ENCODE data around the gene ROMO1.

The ROMO1 gene

DNA sequence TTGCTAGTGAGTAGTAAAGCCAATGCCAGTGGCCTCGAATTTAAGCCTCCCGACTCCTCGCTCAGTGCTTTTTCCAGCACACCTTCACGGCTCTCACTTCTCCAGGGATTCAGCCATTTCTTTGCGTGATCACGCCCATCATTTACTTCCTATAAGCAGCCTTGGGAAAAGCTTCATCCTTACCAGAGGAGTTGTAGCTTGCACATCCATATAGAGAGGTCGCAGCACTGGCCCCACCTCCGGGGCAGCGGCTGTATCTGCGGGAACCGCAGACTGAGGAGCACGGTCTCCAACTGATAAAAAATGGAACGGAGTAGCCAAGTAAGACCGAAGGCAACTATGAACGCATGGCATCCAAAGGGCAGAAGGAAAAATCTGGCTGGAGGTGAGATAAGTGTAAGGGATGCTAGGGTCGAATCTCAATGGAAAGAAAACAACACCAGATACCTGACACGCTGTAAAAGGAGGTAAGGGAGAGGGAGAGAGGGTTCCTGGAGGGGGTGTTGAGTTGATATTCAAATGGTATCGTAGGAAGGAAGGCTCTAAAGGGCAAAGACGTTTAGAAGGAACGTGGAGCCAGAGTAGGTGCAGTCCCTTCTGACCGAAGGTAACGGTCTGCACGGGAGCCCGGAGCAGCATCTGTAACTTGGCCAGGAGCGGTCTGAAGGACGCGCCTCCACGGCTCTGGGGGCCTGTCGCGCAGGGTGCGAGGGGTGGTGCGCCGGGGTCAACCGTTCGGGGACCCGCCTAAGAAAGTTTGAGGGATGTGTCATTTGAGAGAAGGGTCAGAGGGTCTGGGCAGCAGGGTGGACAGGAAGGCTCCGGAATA lies 693 bp upstream of the ROMO1 start:
- no peak for TF ChIP-seq TCF12 (IDR thresholded peaks at IDR 0.05; ENCODE audit: low read depth)
- TF ChIP-seq TEAD4 (IDR thresholded peaks at IDR 0.05): no peak
- TF ChIP-seq EGR1 (IDR thresholded peaks at IDR 0.05): no peak
- TF ChIP-seq, protein P1, sequence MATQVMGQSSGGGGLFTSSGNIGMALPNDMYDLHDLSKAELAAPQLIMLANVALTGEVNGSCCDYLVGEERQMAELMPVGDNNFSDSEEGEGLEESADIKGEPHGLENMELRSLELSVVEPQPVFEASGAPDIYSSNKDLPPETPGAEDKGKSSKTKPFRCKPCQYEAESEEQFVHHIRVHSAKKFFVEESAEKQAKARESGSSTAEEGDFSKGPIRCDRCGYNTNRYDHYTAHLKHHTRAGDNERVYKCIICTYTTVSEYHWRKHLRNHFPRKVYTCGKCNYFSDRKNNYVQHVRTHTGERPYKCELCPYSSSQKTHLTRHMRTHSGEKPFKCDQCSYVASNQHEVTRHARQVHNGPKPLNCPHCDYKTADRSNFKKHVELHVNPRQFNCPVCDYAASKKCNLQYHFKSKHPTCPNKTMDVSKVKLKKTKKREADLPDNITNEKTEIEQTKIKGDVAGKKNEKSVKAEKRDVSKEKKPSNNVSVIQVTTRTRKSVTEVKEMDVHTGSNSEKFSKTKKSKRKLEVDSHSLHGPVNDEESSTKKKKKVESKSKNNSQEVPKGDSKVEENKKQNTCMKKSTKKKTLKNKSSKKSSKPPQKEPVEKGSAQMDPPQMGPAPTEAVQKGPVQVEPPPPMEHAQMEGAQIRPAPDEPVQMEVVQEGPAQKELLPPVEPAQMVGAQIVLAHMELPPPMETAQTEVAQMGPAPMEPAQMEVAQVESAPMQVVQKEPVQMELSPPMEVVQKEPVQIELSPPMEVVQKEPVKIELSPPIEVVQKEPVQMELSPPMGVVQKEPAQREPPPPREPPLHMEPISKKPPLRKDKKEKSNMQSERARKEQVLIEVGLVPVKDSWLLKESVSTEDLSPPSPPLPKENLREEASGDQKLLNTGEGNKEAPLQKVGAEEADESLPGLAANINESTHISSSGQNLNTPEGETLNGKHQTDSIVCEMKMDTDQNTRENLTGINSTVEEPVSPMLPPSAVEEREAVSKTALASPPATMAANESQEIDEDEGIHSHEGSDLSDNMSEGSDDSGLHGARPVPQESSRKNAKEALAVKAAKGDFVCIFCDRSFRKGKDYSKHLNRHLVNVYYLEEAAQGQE (IDR thresholded peaks at IDR 0.05; ENCODE audit: low read depth): no peak
- TF ChIP-seq FOXM1 (IDR thresholded peaks at IDR 0.05; ENCODE audit: borderline replicate concordance, low read depth): no peak

DNA sequence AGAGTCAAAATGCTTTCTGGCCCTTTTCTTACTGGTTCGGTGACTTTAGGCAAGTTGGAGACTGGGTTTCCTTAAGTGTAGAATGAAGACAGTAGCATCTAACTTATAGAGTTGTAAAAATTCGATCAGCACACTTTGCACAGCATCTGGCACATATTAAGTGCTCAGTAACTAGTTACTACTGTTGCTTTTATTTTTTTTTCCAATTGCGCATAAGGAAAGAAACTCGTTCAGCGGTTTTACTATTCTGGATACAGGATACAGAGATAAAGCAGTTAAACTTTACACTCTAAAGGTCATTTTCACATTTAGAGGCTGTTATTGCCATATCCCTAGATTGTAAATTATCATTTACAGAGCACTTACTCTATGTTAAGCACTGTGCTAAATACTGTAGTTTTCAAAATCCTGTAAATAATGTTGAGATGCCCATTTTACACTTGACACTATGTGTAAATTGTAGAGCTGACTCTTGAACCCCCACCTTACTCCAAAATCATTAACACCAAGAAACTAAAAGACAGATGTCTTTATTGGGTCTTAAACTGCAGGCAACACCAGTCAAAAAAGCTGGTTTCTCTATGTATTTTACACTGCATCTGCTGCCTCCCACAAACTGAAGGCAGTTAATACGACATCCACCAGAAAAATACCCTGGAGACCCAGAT lies 886 bp downstream of the ROMO1 start:
- TF ChIP-seq TAF1 (IDR thresholded peaks at IDR 0.05; ENCODE audit: low read depth) (no peak), EP300 (IDR thresholded peaks at IDR 0.05; ENCODE audit: borderline replicate concordance) (no peak), NFIC (IDR thresholded peaks at IDR 0.05) (no peak), EGR1 (IDR thresholded peaks at IDR 0.05) (no peak)
- TF ChIP-seq, protein P2, sequence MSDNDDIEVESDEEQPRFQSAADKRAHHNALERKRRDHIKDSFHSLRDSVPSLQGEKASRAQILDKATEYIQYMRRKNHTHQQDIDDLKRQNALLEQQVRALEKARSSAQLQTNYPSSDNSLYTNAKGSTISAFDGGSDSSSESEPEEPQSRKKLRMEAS (IDR thresholded peaks at IDR 0.05): no peak

DNA sequence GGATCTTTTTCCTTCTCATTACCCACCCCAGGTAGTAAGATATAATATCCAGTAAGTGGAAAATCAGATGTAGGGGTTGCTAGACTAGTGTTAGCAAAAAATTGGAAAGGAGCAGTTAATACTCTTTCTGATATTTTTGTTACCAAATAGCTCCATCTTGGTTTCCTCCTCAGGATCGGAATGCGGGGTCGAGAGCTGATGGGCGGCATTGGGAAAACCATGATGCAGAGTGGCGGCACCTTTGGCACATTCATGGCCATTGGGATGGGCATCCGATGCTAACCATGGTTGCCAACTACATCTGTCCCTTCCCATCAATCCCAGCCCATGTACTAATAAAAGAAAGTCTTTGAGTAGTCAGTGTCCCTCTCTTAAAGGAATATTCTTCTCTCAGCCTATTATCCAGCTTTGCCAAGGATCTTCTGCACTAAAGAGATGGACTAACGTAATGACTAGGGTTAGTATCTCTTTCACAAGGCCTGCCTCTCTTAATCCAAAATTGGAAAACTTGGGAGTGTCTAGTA lies 1.5 kb downstream of the ROMO1 start:
- TF ChIP-seq EGR1 (IDR thresholded peaks at IDR 0.05): no peak
- TF ChIP-seq TEAD4 (IDR thresholded peaks at IDR 0.05): no peak
- TF ChIP-seq YY1 (IDR thresholded peaks at IDR 0.05; ENCODE audit: low read depth): no peak
- TF ChIP-seq, protein P2 (IDR thresholded peaks at IDR 0.05): no peak
- no peak for TF ChIP-seq TAF1 (IDR thresholded peaks at IDR 0.05; ENCODE audit: low read depth)
- TF ChIP-seq, protein P3, sequence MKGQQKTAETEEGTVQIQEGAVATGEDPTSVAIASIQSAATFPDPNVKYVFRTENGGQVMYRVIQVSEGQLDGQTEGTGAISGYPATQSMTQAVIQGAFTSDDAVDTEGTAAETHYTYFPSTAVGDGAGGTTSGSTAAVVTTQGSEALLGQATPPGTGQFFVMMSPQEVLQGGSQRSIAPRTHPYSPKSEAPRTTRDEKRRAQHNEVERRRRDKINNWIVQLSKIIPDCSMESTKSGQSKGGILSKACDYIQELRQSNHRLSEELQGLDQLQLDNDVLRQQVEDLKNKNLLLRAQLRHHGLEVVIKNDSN (IDR thresholded peaks at IDR 0.05): no peak
- TF ChIP-seq RAD21 (IDR thresholded peaks at IDR 0.05; ENCODE audit: low read depth): no peak

DNA sequence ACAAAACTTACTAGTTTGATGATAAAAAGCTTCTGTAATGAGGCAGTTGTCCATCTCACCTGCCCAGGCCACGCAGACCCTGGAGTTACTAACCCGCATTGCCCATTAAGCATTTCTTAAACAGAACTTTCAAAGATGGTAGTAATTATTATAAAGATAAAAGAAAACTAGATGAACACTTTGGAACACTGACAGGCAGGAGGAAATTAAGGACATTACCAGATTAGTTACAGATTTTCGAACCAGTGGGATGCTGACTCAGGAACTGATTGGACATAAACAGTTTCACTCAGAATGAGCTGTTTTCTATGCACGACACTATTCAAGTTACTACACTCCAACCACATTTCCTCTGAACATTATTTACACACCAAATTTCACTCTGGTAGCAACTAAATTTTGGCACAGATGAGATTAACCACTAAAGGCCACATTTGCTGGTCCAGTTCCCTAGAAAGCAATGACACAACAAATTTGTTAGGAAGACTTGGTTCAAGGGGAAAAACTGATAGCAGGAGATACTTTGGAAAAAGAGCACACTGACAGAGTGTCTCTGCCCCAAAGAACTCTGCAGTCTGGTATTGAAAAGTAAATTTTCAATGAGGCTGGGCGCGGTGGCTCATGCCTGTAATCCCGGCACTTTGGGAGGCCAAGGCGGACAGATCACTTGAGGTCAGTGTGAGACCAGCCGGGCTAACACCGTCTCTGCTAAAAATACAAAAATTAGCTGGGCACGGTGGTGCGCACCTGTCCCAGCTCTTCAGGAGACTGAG lies 3.0 kb downstream of the ROMO1 start:
- TF ChIP-seq ZBTB7A (IDR thresholded peaks at IDR 0.05; ENCODE audit: low read depth) (no peak), EP300 (IDR thresholded peaks at IDR 0.05; ENCODE audit: borderline replicate concordance) (no peak), FOXM1 (IDR thresholded peaks at IDR 0.05; ENCODE audit: borderline replicate concordance, low read depth) (no peak), CREB1 (IDR thresholded peaks at IDR 0.05; ENCODE audit: low read depth) (no peak), RAD21 (IDR thresholded peaks at IDR 0.05; ENCODE audit: low read depth) (no peak), CEBPB (IDR thresholded peaks at IDR 0.05) (no peak), YY1 (IDR thresholded peaks at IDR 0.05; ENCODE audit: low read depth) (no peak), TCF12 (IDR thresholded peaks at IDR 0.05; ENCODE audit: low read depth) (no peak), EGR1 (IDR thresholded peaks at IDR 0.05) (no peak), NFIC (IDR thresholded peaks at IDR 0.05) (no peak), TAF1 (IDR thresholded peaks at IDR 0.05; ENCODE audit: low read depth) (no peak), TEAD4 (IDR thresholded peaks at IDR 0.05) (no peak)
- TF ChIP-seq, protein P1 (IDR thresholded peaks at IDR 0.05; ENCODE audit: low read depth): no peak
- TF ChIP-seq, protein P2 (IDR thresholded peaks at IDR 0.05): no peak
- TF ChIP-seq, protein P3 (IDR thresholded peaks at IDR 0.05): no peak
